ENCODE results near the gene NMRK2.
A peak's percentile ranks its signal among the peaks of the same experiment; 100 is the strongest.
"Not testable (repeated sequence)": the region's sequence is repeated elsewhere in the genome, so short reads cannot be mapped to it uniquely, and the experiment has no call there.

The NMRK2 gene

DNA sequence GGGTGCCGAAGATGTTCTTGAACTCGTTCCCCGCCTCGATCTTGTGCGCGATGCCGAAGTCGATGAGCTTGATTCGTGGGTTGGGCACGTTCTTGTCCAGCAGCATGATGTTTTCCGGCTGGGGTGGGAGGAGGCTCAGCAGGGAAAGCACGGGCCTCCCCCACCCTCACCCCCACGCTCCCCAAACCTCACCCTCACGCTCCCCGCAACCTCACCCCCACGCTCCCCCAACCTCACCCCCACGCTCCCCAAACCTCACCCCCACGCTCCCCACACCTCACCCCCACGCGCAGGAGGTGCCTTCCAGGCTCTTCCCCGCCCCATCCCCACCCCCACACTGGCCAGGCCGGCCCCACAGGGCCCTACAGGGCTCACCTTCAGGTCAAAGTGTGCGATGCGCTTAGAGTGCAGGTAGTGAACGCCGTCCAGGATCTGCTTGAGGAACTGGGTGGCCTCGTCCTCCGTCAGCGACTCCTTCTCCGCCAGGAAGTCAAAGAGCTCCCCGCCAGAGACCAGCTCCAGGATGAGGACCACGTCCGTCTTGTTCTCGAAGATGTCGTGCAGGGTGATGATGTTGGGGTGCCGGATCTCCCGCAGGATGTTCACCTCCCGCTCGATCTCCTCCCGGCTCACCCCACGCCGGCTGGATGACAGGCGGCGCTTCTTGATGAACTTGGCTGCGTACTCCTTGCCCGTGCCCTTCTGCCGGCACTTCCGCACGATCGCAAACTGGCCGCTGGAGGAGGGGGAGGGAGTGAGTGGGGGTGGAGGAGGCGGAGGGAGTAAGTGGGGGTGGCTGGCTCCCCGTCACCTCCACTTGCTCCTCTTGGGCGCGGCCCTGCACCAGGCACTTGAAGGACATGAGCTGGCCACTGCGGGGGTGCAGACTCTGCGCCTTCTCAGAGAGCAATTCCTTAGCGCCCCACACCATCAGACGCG is 31.7 kb downstream of the NMRK2 start:
- no peak for DNase-seq

DNA sequence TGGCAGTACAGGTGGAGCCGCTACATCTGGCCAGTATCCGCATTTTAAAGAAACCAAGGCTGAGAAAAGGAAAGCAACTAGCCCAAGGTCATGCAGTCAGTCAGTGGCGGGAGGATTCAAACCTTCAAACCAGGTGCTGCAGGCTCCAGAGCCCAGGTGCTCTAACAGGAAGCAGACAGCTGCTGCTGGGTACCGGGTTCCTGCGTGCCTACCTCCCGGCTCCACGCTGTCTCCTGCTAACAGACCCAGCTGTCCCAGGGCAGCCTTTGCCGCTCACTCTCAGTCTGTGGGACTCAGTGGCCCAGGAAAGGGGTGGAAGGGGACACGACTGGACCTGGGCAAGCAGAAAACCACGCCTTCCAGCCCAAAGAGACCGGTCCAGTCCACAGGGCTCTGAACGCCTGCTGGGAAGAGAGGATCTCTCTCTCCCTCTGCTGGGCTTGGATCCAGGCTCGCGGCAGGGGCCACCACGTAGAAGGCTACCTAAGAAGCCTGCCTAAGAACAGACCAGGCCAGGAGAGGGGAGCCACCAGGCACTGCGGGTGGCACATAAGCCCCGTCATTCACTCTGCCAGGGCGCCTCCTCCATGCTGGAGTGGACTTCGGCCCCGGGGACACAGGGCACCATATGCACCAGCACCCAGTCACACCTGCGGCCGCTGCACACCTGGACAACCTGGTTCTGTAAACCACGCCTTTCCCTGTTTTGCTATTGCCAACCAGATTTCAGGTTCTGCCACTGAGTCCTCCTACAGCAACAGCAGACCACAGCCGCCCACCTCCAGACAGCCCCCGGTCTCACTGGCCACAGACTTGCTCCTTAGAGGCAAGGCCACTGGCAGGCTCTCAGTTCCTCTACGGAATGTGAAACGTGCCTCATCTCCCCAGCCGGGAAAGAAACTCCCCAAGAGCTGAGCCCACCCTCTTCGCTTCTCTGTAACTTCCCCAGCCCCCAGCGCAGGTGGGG is 33.5 kb downstream of the NMRK2 start:
- DNase-seq = no peak

DNA sequence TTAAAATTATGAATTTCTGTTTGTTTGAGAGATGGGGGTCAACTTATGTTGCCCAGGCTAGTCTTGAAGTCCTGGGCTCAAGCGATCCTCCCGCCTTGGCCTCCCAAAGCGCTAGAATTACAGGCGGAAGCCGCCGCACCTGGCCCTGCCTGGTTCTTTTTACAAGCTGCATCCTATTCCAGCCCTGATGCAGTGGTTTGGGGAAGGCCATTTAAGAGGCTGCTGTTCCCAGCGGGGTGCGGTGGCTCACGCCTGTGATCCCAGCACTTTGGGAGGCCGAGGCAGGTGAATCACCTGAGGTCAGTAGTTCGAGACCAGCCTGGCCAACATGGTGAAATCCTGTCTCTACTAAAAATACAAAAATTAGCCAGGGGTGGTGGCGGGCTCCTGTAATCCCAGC is 35.1 kb downstream of the NMRK2 start:
- not testable (repeated sequence) for DNase-seq

DNA sequence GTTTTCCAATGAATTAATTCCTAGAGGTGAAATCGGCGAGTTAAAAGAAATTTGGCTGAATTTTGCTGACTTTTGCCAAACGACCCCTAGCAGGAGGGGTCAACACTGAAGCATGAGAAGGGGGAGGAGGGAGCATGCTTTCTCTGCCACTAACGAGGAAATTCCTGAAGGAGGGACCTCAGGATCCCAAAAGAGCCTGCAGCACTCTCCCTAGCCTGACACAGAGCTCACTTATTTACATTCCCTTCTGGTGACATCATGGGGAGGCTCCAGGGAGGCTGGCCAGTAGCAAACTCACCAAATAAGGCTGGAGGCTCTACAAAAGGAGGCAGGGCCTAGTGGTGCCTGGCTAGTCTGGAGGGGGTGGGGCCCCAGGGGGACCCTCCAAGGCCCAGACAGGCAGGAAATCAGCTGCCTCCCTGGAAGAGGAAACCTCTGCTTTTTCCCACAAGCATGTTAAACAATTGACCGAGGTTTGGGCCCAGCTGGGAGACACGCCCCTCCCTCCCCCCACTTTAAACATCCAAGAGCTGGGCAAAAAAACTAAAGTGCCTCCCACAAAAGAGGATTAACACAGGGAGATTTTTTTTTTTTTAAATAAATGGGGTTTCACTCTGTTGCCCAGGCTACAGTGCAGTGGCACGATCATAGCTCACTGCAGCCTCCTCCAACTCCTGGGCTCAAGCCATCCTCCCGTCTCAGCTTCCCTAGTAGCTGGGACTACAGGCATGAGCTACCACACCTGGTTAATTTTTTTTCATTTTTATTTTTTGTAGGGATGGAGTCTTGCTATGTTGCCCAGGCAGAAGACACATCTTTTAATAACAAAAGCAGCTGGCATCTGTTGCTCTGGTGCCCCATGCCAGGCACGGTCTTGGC is 35.9 kb downstream of the NMRK2 start:
- no peak for DNase-seq

DNA sequence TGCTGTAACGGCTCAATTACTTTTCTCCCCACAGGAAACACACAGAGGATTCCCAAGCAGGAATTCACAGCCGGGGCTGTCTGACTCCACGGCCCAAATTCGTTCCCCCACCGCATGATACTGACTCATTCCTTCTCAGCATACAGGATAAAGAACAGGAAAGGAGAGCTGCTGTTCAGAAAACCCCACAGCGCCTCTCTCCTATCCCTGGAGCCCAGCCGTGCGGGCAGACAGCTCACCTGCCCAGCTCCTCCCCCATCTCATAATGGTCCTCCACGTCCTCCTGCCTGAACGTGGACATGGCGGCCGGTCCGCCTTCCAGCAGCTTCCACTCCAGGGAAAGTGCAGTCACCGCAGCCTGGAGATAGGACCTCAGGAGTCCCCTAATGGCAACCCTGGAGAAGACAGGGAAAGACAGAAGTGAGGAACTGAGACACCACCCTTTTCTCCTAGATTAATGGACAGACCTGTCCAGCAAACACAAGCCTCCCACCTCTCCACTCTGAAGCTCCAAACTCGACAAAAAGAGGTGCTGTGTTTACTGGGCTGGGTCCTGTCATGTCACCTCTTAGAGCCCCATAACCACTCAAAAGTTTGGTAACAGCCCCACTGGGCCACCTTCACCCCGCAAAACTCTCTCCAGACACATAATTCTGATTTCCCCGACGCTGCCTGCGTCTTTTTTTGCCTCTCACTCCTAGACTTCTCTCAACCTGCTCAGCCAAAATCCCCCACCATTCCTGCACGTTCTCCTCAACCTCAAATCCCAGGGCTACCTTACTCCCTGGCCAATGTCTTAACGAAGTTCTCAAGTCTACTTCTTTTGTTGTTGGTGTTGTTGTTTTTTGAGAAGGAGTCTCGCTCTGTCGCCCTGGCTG is 36.8 kb downstream of the NMRK2 start:
- no peak for DNase-seq

DNA sequence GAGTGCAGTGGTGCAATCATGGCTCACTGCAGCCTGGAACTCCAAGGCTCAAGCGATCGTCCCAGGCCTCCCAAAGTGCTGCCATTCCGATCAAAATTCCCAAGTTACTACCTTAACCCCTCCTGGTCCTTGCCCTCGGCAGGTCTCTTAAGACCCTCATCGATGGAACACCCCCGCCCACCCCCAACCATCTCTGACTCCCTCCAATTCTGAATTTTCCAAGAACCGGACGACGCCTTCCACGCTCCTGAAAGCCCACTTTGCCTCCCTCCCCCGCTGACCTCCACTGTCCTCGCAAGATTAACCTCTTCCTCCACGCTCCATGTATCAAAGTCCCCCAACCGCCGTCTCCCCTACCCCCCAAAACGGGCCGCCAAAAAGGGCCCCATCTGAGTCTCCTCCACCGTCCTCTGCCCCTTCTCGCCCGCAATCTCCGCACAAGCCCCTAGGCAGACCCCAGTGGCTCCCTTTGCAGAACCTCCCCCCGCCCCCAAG is 37.5 kb downstream of the NMRK2 start:
- DNase-seq = no peak

DNA sequence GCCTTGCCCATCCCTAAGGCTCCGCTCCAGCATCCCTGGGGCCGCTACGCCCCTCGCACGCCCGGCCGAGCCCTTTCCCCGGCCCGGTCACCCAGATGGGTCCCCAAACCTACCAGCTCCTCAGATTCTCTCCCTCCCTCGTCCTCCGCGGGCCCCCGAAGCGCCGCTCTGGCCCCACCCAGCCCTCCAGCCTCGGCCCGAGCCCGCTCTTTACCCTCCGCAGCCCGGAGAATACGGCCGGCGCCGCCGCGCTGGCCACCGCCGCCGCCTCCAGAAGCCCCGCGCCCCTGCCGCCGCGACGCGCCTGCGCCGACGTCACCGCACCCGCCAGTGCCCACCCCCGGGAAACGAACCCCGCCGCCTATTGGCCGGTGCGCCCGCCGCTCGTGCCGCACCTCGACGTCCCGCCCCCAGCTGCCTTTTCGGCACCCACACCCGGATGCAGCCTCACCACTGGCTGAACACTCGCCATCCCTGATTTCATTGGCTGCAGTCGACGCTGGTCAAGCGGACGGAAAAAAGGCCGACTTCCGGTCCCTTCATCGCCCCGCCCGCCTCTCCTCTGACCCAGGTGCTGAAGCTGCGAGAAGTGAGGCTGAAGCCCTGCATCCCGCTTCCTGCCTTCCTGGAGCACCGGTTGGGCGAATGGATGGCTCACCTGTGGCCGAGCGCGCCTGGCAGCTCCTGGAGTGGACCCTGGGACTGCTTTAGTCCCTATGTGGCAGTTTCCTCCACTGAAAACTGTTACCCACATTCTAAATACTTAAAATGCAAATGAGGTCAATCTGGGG is 38.1 kb downstream of the NMRK2 start, which contains the start of gene DAPK3:
DAPK3 (minus strand) TSS at position 292 of the 791 bp plus-strand sequence. CDS start 1,364 bp downstream, outside the sequence.
- DNase-seq = peak; percentile 83 to 87 (median 85)

DNA sequence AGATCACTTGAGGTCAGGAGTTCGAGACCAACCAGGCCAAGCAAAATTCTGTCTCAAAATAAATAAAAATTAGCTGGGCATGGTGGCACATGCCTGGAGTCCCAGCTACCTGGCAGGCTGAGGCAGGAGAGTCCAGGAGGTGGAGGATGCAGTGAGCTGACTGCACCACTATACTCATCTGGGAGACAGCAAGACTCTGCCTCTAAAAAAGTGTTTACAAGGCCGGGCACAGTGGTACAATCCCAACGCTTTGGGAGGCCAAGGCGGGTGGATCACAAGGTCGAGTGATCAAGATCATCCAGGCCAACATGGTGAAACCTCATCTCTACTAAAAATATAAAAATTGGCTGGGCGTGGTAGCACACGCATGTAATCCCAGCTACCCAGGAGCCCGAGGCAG is 42.3 kb downstream of the NMRK2 start:
- DNase-seq = no peak

DNA sequence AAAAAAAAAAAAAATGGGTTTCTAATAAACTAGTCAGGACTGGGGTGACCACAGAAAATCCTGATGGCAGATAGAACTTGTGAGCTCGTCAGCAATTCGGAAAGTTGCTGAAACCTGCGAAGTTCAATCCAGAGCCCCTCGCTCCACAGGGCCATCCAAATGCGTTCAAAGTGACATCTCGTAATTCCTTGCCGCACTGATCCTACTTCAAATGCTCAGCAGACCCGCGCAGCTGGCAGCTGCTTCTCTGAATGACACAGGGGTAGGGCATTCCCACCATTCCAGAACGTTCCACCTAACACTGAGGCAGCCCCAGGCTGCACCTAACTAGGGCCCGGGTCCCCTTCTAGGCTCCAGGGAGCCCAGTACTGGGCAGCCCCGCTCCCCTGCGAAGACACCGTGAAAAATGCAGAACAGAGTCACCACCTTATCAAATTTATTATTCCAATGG is 42.8 kb downstream of the NMRK2 start:
- no peak for DNase-seq

DNA sequence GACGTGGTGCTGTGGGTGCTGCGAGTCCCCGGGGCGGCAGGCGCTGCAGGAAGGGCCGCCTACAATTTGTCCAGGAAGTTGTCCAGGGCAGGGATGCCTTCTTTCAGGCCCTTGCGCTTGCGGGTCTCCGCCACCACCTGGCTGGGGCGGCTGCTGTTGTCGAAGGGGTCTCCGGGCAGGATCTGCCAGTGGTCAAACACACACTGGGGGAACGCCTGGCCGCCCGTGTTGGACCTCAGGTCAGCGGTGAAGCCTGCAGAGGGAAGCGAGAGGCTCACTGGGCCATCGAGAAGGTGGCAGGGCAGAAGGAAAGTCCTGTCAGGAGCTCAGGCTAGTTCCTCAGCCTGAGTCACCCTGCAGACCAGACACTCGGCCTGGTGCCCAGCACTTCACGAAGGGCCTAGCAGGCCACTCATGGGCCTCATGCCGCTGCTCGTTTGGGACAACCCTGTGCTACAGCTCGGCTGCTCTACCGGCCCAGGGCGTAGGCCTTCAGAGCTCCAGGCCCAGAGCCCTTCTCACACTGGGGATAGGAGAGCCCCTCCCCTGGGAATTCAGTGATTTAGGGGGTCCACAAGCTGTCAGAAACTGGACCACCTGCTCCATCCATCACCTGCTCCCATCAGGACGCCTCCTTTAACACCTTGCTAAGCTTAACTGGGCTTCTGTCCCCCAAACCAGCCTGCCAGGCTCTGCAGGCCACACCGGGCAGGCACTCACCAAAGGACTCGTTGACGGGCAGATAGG is 43.8 kb downstream of the NMRK2 start:
- no peak for DNase-seq

DNA sequence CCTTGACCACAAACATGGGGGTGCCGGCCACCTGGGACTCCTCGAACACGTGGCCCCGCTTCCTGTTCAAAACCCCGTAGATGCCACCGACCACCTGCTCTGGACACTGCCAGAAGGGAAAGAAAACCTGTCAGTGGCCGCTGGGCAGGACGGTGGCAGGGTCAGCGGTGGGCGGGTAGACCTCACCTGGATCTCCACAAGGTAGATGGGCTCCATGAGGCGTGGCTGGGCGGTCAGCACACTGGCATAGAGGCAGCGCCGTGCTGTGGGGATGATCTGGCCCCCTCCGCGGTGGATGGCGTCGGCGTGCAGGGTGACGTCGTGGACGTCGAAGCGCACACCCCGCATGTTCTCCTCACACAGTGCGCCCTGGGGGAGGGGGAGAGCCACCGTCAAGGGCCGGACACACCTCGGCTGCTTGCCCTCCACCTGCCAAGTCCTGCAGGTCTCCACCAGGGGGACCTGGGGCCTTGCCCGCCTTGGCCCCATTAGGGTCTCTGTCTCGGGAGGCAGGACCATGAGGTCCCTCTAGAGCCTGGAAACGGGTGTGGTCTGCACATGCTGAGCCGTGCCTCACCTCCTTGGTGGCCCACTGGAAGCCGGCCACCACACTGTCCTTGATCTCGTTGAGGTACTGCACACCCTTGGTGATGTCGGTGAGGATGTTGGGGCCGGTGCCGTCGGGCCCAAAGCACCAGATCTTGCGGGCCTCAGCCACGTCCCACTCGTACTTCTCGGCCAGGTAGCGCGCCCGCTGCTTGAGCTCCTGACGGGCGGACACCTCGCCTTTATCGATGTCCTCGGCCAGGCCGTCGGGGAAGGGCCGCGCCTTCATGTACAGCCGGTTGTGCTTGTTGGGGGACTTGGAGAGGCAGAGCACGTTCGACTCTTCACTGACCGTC is 44.6 kb downstream of the NMRK2 start:
- DNase-seq = no peak

DNA sequence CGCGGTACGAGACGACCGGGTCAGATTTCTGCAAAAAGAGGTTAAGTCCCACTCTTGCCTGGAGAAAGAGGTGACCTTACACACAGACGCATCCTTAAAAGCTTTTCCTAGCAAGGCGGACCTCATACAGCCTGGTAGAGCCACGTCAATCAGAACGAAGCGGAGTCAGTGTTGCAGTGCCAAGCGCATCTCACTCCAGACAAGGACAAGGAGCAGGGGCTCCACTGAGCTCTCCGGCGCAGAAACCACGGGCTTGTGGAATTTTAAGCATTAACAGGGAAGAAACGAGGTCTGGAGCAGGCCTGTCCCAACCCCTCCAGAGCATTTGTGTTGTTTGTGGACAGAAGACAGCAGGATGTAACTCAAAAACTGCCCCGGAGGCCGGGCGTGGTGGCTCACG is 45.3 kb downstream of the NMRK2 start:
- no peak for DNase-seq

DNA sequence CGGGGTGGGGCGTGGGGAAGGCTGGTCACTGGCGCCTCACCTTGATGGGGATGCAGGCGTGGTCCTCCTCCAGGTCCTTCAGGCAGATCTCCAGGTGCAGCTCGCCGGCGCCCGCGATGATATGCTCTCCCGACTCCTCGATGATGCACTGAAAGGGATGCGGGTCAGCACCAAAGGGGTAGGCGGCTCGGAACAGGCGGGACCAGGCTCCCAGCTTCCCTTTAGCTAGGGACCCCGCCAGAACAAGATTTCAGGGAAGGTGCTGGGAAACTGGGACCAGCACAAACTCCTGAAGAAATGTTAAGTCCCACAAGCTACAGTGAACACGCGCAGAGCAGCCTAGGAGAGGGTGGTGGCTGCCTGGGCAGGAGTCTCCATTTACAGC is 46.4 kb downstream of the NMRK2 start:
- DNase-seq = no peak

DNA sequence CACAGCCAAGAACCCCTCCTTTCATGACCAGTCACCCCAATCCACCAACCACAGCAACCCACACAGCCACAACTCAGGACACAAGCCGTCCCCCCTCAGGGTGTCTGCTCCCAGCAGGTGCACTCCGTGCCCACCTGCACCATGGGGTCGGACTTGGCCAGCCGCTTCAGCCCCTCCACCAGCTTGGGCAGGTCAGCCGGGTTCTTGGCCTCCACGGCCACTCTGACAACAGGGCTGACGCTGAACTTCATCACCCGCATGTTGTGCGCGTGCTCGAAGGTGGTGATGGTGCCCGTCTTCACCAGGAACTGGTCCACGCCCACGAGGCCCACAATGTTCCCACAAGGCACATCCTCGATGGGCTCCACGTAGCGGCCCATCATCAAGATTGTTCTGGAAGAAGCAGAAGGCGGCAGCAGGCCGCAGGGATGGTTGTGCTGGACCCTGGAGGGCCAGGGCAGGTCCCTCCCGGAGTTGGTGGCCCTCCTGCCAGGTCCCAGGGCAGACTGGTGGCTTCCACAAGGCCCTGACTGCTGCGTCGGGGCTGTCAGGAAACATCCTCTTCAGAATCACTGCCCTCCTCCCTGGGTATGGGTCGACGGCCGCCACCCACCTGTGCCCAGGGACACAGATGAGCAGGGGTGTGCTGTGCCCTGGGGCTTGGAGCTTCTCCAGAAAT is 46.9 kb downstream of the NMRK2 start:
- no peak for DNase-seq

DNA sequence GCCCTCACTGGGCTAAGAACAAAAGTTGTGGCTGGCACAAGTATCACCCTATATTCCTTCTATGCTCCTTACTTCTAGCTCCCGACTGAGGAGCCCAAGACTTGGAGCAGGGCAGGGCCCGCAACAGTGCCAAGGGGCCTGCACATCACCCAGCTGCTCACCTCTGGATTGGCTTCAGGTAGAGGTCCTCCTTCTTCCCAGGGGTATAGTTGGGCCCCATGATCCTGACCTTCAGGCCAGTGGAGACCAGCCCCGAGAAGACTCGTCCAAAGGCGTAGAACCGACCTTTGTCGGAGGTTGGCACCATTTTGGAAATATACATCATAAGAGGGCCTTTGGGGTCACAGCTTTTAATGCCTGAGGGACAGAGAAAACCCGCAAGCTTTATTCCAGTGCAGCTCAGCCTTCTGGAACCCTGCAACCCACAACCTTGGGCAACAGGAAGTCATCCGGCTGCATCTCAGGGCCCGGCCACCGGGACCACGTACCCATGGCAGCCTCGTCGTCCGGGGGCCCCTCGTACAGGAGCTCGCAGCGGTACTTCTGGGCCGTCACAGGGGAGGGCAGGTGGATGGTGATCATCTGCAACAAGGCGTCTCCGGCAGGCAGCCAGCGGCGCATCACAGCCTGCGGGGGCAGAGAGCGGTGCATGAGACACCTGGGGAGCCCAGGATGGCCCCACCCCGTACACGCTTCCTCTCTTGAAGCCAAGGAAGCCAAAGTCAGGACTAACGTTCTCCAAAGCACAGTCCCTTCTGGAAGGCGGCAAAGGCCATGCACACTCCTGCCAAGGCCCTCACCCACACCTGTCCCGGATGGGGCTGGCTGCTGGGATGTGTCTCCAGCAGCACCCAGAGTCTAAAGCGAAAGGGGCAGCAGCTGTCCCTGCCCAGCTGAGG is 47.7 kb downstream of the NMRK2 start:
- no peak for DNase-seq

DNA sequence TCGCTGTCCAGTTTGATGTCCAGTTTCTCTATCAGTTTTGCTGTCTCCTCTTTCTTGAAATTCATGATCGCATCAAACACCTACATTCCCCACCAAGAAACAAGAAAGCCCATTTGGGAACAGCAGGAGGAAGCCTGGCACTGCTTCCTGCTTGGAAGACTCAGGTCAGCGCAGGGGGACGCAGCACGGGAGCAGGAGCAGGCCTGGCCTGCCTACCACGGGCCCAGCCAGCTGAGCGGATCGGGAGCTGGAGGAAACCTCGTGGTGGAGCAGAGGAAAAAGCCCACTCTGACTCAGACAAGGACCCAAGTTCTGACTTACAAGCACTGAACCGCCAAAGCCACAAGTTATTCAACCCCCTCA is 48.5 kb downstream of the NMRK2 start:
- no peak for DNase-seq
